HepG2 (cell line): ENCODE results near the gene SLC39A3. TPM values are rescaled to one million over a fixed set of nuclear protein-coding genes. Genes with fewer than 3 reads are reported as not detected.

Source experiments
- KDM1A ChIP-seq: IDR thresholded peaks from 2 replicates; pipeline ENCODE4 v1.6.1; 2016; ENCODE audit warnings: missing compliant biosample characterization
- MEIS1 ChIP-seq: sonication (generic); formaldehyde crosslinking; IDR thresholded peaks from 2 replicates; pipeline ENCODE4 v1.9.0; 2021; ENCODE audit warnings: mild to moderate bottlenecking, missing genetic modification reagents, moderate library complexity, borderline replicate concordance
- ZFP36L1 ChIP-seq: sonication (generic); formaldehyde crosslinking; IDR thresholded peaks from 2 replicates; pipeline ENCODE4 v1.8.0; 2022; ENCODE audit warnings: mild to moderate bottlenecking, missing genetic modification reagents, moderate library complexity
- ZNF225 ChIP-seq: sonication (generic); formaldehyde crosslinking; IDR thresholded peaks from 2 replicates; pipeline ENCODE4 v1.4.0; 2020; ENCODE audit warnings: mild to moderate bottlenecking, missing genetic modification reagents
- ZSCAN29 ChIP-seq: sonication (generic); formaldehyde crosslinking; conservative IDR thresholded peaks from 2 replicates; pipeline ENCODE4 v1.4.0; 2020; ENCODE audit warnings: mild to moderate bottlenecking, missing genetic modification reagents
- polyA plus RNA-seq, 8 experiments: library from polyadenylated mRNA; depleted of rRNA in 3 of 8; stranded (reverse) in 7 of 8; unstranded in 1 of 8; fragments of >200 nt; fragmentation: Illumina TruSeq in 4 of 8; extraction: Trizol in 4 of 8; gene quantifications; 2 replicates each; pipeline versions ENCODE4 v1.2.1 to v1.2.3, GENCODE V29; 2011 to 2016; ENCODE audit warnings: low read depth in 4 of 8, missing spikeins in 1 of 8, mixed read lengths in 1 of 8; ENCODE audit not compliant: insufficient read depth in 1 of 8
- total RNA-seq, 5 experiments: library from RNA; depleted of rRNA; stranded (reverse); fragments of >200 nt; fragmentation: Illumina TruSeq; extraction: Trizol; gene quantifications; 2 replicates each; pipeline ENCODE4 v1.2.3, GENCODE V29; 2016; ENCODE audit warnings: low read depth in 1 of 5
- TF ChIP-seq, protein P1 (sequence below): sonication (generic); formaldehyde crosslinking; IDR thresholded peaks from 2 replicates; pipeline ENCODE4 v1.5.1; 2020; ENCODE audit warnings: missing genetic modification reagents, mild to moderate bottlenecking, borderline replicate concordance
- TF ChIP-seq, protein P2 (sequence below): sonication (generic); formaldehyde crosslinking; IDR thresholded peaks from 2 replicates; pipeline ENCODE4 v1.8.0; 2022; ENCODE audit warnings: mild to moderate bottlenecking, missing genetic modification reagents

SLC39A3 gene
- total and polyA plus RNA-seq, 2 of the 13 experiments (the other 11 are each of a cell fraction or from before 2014, with no cell fraction given): 33.6 to 41.6 TPM

DNA sequence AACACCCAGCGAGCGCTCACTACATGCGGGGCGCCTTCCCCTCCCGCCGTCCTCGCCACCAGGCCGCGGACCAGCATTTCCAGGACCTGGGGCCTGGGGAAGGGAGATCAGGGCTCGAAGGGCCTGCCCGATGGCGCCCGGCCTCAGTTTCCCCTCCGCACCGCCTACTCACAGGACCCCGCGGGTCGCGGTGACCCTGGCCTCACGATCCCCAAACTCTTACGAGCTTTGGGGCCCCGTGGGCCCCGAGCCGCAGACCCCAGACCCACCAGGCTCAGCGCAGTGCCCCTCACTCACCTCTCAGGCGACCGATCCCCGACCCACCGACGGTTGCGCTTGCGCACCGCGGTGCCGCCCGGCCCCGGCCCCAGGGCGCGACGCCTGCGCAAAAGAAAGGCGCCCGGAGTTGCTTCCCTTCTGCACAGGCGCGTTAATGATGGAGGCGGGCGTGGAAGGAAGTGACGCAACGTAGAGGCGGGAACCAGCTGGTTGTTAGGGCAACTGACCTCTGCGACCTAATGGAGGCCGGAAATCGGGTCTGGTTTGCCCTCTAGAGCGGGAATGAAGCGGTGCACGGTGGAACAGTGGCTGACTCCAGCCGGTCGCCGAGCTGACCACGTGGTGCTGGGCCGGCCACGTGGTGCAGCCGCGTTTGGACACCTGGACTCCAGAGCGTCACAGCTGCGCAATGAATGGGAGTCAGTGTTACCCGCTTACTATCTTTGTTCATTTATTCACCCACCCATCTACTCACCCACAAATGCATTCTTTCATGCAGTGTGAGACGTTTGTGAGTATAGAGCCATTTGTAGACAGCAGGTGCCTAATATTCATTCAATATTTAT lies 43.3 kb upstream of the SLC39A3 start, which contains the start of gene SGTA (continued):
- TF ChIP-seq, protein P1, sequence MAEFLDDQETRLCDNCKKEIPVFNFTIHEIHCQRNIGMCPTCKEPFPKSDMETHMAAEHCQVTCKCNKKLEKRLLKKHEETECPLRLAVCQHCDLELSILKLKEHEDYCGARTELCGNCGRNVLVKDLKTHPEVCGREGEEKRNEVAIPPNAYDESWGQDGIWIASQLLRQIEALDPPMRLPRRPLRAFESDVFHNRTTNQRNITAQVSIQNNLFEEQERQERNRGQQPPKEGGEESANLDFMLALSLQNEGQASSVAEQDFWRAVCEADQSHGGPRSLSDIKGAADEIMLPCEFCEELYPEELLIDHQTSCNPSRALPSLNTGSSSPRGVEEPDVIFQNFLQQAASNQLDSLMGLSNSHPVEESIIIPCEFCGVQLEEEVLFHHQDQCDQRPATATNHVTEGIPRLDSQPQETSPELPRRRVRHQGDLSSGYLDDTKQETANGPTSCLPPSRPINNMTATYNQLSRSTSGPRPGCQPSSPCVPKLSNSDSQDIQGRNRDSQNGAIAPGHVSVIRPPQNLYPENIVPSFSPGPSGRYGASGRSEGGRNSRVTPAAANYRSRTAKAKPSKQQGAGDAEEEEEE (CRISPR knock-in tag): no peak
- TF ChIP-seq ZNF225 (CRISPR knock-in tag) (peak; percentile 65; the same call in 1 of the 2 replicates), KDM1A (CRISPR knock-in tag) (no peak), ZFP36L1 (peak; percentile 99), MEIS1 (CRISPR knock-in tag) (peak; percentile 93), ZSCAN29 (no peak)
- TF ChIP-seq, protein P2, sequence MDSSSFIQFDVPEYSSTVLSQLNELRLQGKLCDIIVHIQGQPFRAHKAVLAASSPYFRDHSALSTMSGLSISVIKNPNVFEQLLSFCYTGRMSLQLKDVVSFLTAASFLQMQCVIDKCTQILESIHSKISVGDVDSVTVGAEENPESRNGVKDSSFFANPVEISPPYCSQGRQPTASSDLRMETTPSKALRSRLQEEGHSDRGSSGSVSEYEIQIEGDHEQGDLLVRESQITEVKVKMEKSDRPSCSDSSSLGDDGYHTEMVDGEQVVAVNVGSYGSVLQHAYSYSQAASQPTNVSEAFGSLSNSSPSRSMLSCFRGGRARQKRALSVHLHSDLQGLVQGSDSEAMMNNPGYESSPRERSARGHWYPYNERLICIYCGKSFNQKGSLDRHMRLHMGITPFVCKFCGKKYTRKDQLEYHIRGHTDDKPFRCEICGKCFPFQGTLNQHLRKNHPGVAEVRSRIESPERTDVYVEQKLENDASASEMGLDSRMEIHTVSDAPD (CRISPR knock-in tag): peak; percentile 66
- TF ChIP-seq, all 625 proteins: peak for 432
